A549 (cell line): ENCODE results near the gene ZNF534. TPM values are rescaled to one million over a fixed set of nuclear protein-coding genes. Genes with fewer than 3 reads are reported as not detected.
"Not testable (repeated sequence)": the region's sequence is repeated elsewhere in the genome, so short reads cannot be mapped to it uniquely, and the experiment has no call there.

Experiments
- ATAC-seq, 2 experiments: fragments of 200-7000 bp in 1 of 2; fragments of >200 bp in 1 of 2; cut with Nextera tagmentation in 1 of 2; cut with Tn5 transposase in 1 of 2; 3 replicates each; pipeline versions ENCODE4 v1.8.0 to v1.9.1; 2018 to 2020; ENCODE audit warnings: mild to moderate bottlenecking in 1 of 2, moderate library complexity in 1 of 2
- CTCF ChIA-PET: fragments of 300-600 bp; sonication (Branson Sonifier 250); formaldehyde crosslinking; extraction: SDS; loops from one replicate; lab custom pipeline; 2021; ENCODE audit warnings: antibody characterized with exemption, inconsistent platforms; lab: Yijun Ruan, JAX
- POLR2A ChIA-PET: fragments of 350-600 bp; formaldehyde crosslinking; extraction: SDS; loops from one replicate; lab custom pipeline; 2021; ENCODE audit warnings: antibody characterized with exemption, inconsistent platforms; lab: Yijun Ruan, JAX
- DNase-seq, 2 experiments: peaks; one replicate each; pipeline versions ENCODE4 v3.0.0 to v3.0.0-alpha.2; 2011 to 2016; ENCODE audit warnings: low read depth in 1 of 2, low spot score in 1 of 2
- FAIRE-seq: peaks from 2 replicates; lab custom pipeline; 2011; peaks lifted over from hg19 to GRCh38; lab: Jason Lieb, UNC
- H3K27ac ChIP-seq, 2 experiments: fragments of >200 bp; sonication (Bioruptor Twin); formaldehyde crosslinking; 3 replicates each; pipeline ENCODE4 v1.5.1; 2016 to 2017
- H3K4me1 ChIP-seq: fragments of >200 bp; sonication (Bioruptor Twin); formaldehyde crosslinking; 3 replicates; pipeline ENCODE4 v1.6.1; 2016
- H3K4me2 ChIP-seq: fragments of >200 bp; sonication (Bioruptor Twin); formaldehyde crosslinking; 3 replicates; pipeline ENCODE4 v1.6.1; 2016
- H3K4me3 ChIP-seq: fragments of >200 bp; sonication (Bioruptor Twin); formaldehyde crosslinking; 3 replicates; pipeline ENCODE4 v1.5.1; 2016
- H3K9me3 ChIP-seq: fragments of >200 bp; sonication (Bioruptor Twin); formaldehyde crosslinking; 3 replicates; pipeline ENCODE4 v1.6.1; 2016
- CHD4 ChIP-seq: fragments of 200-600 bp; sonication (generic); IDR thresholded peaks from 2 replicates; pipeline ENCODE4 v1.6.1; 2016; ENCODE audit warnings: antibody characterized with exemption, mild to moderate bottlenecking, borderline replicate concordance
- EP300 ChIP-seq, 2 experiments: fragments of >200 bp; sonication (Bioruptor Twin); formaldehyde crosslinking; IDR thresholded peaks; 2 replicates in 1 of 2; 3 replicates in 1 of 2; pipeline ENCODE4 v1.6.1; 2016 to 2017
- ESRRA ChIP-seq: fragments of 150-350 bp; IDR thresholded peaks from 2 replicates; pipeline ENCODE4 v1.6.1; 2014; ENCODE audit warnings: mild to moderate bottlenecking, low read length, borderline replicate concordance
- HEYL ChIP-seq: fragments of 250-450 bp; sonication (Bioruptor Pico); IDR thresholded peaks from 2 replicates; pipeline ENCODE4 v1.8.0; 2021; ENCODE audit warnings: mild to moderate bottlenecking, moderate library complexity
- HOXB13 ChIP-seq: fragments of 250-450 bp; sonication (Bioruptor Pico); IDR thresholded peaks from 2 replicates; pipeline ENCODE4 v1.5.0; 2020; ENCODE audit warnings: low read depth, mild to moderate bottlenecking, moderate library complexity
- KDM5A ChIP-seq: fragments of 200-600 bp; sonication (generic); IDR thresholded peaks from 2 replicates; pipeline ENCODE4 v1.6.1; 2016; ENCODE audit warnings: antibody characterized with exemption, mild to moderate bottlenecking
- NFE2L2 ChIP-seq: fragments of 150-350 bp; conservative IDR thresholded peaks from 2 replicates; pipeline ENCODE4 v1.6.1; 2014; ENCODE audit warnings: low read length
- PHF8 ChIP-seq: fragments of 200-600 bp; sonication (generic); IDR thresholded peaks from 2 replicates; pipeline ENCODE4 v1.6.1; 2016; ENCODE audit warnings: low read depth, mild to moderate bottlenecking, antibody characterized with exemption, moderate library complexity, borderline replicate concordance
- POLR2A ChIP-seq: IDR thresholded peaks from 2 replicates; pipeline ENCODE4 v1.6.1; 2012; ENCODE audit warnings: mild to moderate bottlenecking, low read length
- POLR2AphosphoS2 ChIP-seq: conservative IDR thresholded peaks from 2 replicates; pipeline ENCODE4 v1.6.1; 2012; ENCODE audit warnings: low read length, improper control_type of control experiment, inconsistent platforms
- RFX5 ChIP-seq: fragments of 450-650 bp; IDR thresholded peaks from 2 replicates; pipeline ENCODE4 v1.7.1; 2014; ENCODE audit warnings: antibody characterized with exemption, mild to moderate bottlenecking, moderate library complexity
- SMC3 ChIP-seq: fragments of >200 bp; sonication (Bioruptor Twin); formaldehyde crosslinking; IDR thresholded peaks from 3 replicates; pipeline ENCODE4 v1.6.1; 2018; ENCODE audit warnings: inconsistent platforms
- TP53 ChIP-seq: fragments of 250-450 bp; sonication (Bioruptor Pico); IDR thresholded peaks from 2 replicates; pipeline ENCODE4 v1.5.0; 2021; ENCODE audit warnings: mild to moderate bottlenecking, moderate library complexity
- WGBS: methylation state at CpG from one replicate; pipeline ENCODE4 v1.1.6; 2017; ENCODE audit errors: missing lambda C conversion rate; 5-methylcytosine and 5-hydroxymethylcytosine counted together
- polyA plus RNA-seq, 4 experiments: library from polyadenylated mRNA; depleted of rRNA in 3 of 4; stranded (reverse); fragments of >200 nt; fragmentation: RNase III in 1 of 4; extraction: RNeasy Plus Mini Kit Qiagen cat#74134 plus additional on column Dnase treatment in 1 of 4; gene quantifications; 2 replicates in 3 of 4; 3 replicates in 1 of 4; pipeline ENCODE4 v1.2.3, GENCODE V29; 2011 to 2017
- TF ChIP-seq, protein P1 (sequence below): fragments of 200-600 bp; sonication (generic); IDR thresholded peaks from 2 replicates; pipeline ENCODE4 v1.6.1; 2016; ENCODE audit warnings: antibody characterized with exemption, mild to moderate bottlenecking, moderate library complexity
- TF ChIP-seq, protein P2 (sequence below): fragments of >200 bp; sonication (Bioruptor Twin); formaldehyde crosslinking; IDR thresholded peaks from 2 replicates; pipeline ENCODE4 v1.6.1; 2016
- TF ChIP-seq, protein P3 (sequence below): fragments of 150-350 bp; IDR thresholded peaks from 2 replicates; pipeline ENCODE4 v1.6.1; 2014; ENCODE audit warnings: low read depth, mild to moderate bottlenecking, low read length

The ZNF534 gene
- polyA plus RNA-seq, 2 of the 4 experiments (the other 2 are of a cell fraction): not detected

DNA sequence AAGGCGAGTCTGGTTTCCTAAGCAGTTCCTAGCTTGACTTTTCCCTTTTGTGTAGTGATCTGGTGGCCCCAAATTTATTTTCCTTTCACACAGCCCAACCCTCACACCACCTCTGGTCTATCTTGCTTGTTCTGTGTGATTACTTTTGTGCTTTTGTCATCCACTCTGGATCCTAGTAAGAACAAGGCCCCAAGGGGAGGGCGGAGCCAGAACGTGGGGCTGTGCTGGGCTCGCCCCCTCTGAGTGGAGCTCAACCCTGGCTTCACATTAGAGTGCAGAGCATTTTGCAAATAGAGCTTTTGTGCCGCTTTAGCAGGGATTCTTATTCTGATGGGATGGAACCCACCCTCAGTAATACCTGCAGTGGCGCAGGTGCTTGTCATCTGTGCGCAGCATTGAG, 56.1 kb downstream of the ZNF534 start:
- DNase-seq, H3K27ac ChIP-seq, ATAC-seq, H3K4me2 ChIP-seq, FAIRE-seq, POLR2A ChIA-PET, CTCF ChIA-PET, H3K4me1 ChIP-seq, H3K4me3 ChIP-seq: not testable (repeated sequence)
- WGBS: 11% methylated on average over 7 of the region's 7 CpGs
- H3K9me3 ChIP-seq: peaks cover 53% of the 10 kb centered on the region

DNA sequence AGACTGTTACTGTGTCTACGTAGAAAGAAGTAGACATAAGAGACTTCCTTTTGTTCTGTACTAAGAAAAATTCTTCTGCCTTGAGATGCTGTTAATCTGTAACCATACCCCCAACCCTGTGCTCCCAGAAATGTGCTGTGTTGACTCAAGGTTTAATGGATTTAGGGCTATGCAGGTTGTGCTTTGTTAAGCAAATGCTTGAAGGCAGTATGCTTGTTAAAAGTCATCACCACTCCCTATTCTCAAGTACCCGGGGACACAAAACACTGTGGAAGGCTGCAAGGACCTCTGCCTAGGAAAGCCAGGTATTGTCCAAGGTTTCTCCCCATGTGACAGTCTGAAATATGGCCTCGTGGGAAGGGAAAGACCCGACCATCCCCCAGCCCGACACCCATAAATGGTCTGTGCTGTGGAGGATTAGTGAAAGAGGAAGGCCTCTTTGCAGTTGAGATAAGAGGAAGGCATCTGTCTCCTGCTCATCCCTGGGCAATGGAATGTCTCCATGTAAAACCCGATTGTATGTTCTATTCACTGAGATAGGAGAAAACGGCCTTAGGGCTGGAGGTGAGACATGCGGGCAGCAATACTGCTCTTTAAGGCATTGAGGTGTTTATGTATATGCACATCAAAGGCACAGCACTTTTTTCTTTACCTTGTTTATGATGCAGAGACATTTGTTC, 56.8 kb downstream of the ZNF534 start:
- ATAC-seq, CTCF ChIA-PET: not testable (repeated sequence)
- peaks cover 47% of the 10 kb centered on the region for H3K9me3 ChIP-seq

DNA sequence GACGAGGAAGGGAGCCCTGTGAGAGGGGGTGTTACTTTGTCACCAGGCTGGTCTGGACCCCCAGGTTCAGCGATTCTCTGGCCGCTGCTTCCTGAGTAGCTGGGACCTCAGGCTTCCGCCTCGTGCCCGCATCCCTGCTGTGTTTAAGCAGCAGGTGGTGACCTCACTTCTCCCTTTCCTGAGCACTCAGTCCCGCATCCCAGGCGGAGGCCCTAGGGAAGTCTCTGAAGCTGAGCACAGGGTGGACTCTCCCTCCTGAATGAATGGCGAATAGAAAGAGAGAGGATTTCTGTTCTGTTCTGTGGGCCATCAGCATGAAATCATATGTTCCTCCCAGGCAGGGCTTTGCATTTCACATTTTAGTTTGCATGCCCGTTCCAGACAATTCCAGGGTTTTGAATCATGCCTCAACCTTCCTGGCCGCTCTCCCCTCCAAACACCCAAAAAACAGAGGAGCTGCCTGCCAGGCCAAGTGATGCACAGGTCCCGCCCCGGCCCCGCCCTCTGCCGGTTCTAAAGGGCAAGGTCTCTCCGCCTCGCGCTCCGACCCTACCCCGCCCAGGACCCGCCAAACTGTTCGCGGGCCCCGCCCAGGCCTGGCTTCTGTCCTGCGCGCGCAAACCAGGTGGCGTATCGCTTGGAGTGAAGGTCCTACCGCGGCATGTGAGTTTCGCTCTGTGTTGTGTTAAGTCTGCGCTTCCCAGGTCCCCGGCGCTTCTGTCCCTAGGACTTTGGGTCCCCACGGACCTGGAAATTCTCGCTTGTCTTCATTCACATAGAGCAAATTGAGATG, 63.4 kb downstream of the ZNF534 start:
- CTCF ChIA-PET: no interaction called here

More for the DNA sequence above, 56.8 kb downstream of the ZNF534 start:
- H3K4me3 ChIP-seq, POLR2A ChIA-PET, H3K4me1 ChIP-seq, H3K27ac ChIP-seq, H3K4me2 ChIP-seq, DNase-seq, FAIRE-seq: not testable (repeated sequence)
- 9% methylated on average over 8 of the region's 8 CpGs for WGBS

DNA sequence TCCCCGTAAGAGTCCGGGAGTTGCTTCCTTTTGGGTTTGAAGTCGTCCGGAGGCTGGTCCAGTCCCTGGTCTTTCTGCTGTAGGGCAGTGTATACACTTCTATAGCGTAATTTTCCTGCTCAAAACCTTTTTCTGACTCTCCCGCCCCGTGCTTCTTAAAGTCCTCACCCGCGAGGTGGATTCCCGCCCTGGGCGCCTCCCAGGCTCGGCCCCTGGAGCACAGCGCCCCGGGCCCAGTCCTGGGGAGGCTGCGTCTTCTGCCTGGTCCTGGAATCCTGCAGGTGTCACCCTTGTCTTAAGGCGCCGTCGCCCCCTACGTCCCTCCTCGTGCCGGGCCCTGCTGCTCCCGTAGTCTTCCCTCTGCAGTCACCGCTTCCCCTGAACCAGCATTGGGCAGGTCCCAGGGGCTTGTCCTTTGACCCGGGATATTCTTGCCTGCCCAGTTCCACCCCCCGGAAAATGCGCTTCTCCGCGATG, 64.1 kb downstream of the ZNF534 start:
- H3K27ac ChIP-seq: no peak overlapping the region
- WGBS: 52% methylated on average over 27 of the region's 28 CpGs
- ChIA-PET POLR2A (no interaction called here), CTCF (no interaction called here)
- no peak overlapping the region for H3K4me2 ChIP-seq
- no peaks in the 10 kb centered on the region for H3K4me1 ChIP-seq
- DNase-seq: no peak
- peaks cover 55% of the 10 kb centered on the region; the same call in 2 of the 3 replicates for H3K9me3 ChIP-seq
- FAIRE-seq: no peak
- ATAC-seq: no peak
- no peak for TF ChIP-seq POLR2AphosphoS2
- no peak for TF ChIP-seq CHD4
- no peak for TF ChIP-seq KDM5A
- TF ChIP-seq, protein P1, sequence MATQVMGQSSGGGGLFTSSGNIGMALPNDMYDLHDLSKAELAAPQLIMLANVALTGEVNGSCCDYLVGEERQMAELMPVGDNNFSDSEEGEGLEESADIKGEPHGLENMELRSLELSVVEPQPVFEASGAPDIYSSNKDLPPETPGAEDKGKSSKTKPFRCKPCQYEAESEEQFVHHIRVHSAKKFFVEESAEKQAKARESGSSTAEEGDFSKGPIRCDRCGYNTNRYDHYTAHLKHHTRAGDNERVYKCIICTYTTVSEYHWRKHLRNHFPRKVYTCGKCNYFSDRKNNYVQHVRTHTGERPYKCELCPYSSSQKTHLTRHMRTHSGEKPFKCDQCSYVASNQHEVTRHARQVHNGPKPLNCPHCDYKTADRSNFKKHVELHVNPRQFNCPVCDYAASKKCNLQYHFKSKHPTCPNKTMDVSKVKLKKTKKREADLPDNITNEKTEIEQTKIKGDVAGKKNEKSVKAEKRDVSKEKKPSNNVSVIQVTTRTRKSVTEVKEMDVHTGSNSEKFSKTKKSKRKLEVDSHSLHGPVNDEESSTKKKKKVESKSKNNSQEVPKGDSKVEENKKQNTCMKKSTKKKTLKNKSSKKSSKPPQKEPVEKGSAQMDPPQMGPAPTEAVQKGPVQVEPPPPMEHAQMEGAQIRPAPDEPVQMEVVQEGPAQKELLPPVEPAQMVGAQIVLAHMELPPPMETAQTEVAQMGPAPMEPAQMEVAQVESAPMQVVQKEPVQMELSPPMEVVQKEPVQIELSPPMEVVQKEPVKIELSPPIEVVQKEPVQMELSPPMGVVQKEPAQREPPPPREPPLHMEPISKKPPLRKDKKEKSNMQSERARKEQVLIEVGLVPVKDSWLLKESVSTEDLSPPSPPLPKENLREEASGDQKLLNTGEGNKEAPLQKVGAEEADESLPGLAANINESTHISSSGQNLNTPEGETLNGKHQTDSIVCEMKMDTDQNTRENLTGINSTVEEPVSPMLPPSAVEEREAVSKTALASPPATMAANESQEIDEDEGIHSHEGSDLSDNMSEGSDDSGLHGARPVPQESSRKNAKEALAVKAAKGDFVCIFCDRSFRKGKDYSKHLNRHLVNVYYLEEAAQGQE: no peak
- H3K4me3 ChIP-seq: no peak overlapping the region

More for the DNA sequence above, 63.4 kb downstream of the ZNF534 start:
- no peak for FAIRE-seq
- WGBS: 62% methylated on average over 34 of the region's 37 CpGs
- no peak for DNase-seq
- Histone ChIP-seq H3K4me3 (no peak overlapping the region), H3K27ac (no peak overlapping the region), H3K9me3 (peaks cover 59% of the 10 kb centered on the region; the same call in 2 of the 3 replicates), H3K4me1 (no peaks in the 10 kb centered on the region), H3K4me2 (no peak overlapping the region)
- TF ChIP-seq, protein P2, sequence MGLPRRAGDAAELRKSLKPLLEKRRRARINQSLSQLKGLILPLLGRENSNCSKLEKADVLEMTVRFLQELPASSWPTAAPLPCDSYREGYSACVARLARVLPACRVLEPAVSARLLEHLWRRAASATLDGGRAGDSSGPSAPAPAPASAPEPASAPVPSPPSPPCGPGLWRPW: no peak
- TF ChIP-seq POLR2A: no peak
- TF ChIP-seq PHF8: no peak
- TF ChIP-seq HOXB13 (CRISPR knock-in tag): no peak
- TF ChIP-seq EP300 (IDR thresholded peaks at IDR 0.05): no peak
- no peak for TF ChIP-seq TP53 (CRISPR knock-in tag)
- no peak for TF ChIP-seq SMC3
- TF ChIP-seq NFE2L2: no peak
- TF ChIP-seq ESRRA: no peak
- no peak for TF ChIP-seq HEYL (CRISPR knock-in tag)
- no peak for TF ChIP-seq RFX5
- TF ChIP-seq, protein P3, sequence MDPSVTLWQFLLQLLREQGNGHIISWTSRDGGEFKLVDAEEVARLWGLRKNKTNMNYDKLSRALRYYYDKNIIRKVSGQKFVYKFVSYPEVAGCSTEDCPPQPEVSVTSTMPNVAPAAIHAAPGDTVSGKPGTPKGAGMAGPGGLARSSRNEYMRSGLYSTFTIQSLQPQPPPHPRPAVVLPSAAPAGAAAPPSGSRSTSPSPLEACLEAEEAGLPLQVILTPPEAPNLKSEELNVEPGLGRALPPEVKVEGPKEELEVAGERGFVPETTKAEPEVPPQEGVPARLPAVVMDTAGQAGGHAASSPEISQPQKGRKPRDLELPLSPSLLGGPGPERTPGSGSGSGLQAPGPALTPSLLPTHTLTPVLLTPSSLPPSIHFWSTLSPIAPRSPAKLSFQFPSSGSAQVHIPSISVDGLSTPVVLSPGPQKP: no peak
- POLR2A ChIA-PET: no interaction called here
- ATAC-seq: no peak
